SK-N-MC (cell line): ENCODE measurements around the gene SSC5D.

Experiments used
- DNase-seq: peaks from one replicate; pipeline ENCODE4 v3.0.0-alpha.2; 2011; ENCODE audit warnings: low read depth, low spot score
- H3K27ac ChIP-seq: fragments of 200-600 bp; sonication (generic); 2 replicates; pipeline ENCODE4 v1.5.1; 2016; ENCODE audit warnings: mixed run types
- H3K36me3 ChIP-seq: fragments of 200-600 bp; sonication (generic); 2 replicates; pipeline ENCODE4 v1.6.1; 2017; ENCODE audit warnings: antibody characterized with exemption, low read length, mixed read lengths; ENCODE audit not compliant: insufficient read depth
- H3K4me3 ChIP-seq: fragments of 200-600 bp; sonication (generic); 2 replicates; pipeline ENCODE4 v1.5.1; 2016
- H3K9ac ChIP-seq: fragments of 200-600 bp; sonication (generic); 2 replicates; pipeline ENCODE4 v1.8.0; 2017; ENCODE audit warnings: mixed run types, mixed read lengths; ENCODE audit not compliant: insufficient read length
- H3K9me3 ChIP-seq: fragments of 200-600 bp; sonication (generic); 2 replicates; pipeline ENCODE4 v1.6.1; 2017; ENCODE audit warnings: low read depth, mild to moderate bottlenecking, antibody characterized with exemption, low read length, moderate library complexity, mixed read lengths
- EZH2 ChIP-seq: fragments of 200-600 bp; sonication (generic); IDR thresholded peaks from one replicate; pipeline ENCODE4 v1.6.1; 2017; ENCODE audit warnings: antibody characterized with exemption
- FOXP2 ChIP-seq: optimal IDR thresholded peaks from 2 replicates; pipeline ENCODE3; 2011; ENCODE audit warnings: mild to moderate bottlenecking, moderate library complexity; ENCODE audit not compliant: insufficient read depth; ENCODE audit errors: extremely low read length, control extremely low read depth
- POLR2AphosphoS5 ChIP-seq: IDR thresholded peaks from 2 replicates; pipeline ENCODE4 v1.6.1; 2012; ENCODE audit warnings: mild to moderate bottlenecking, low read depth, low read length, borderline replicate concordance

SSC5D gene

GRCh38 chr19:55459950-55460657 is 28.1 kb upstream of the SSC5D start:
- no peaks in the 10 kb centered on the region for H3K36me3 ChIP-seq
- peak overlapping the region; percentile 89 for H3K4me3 ChIP-seq
- H3K9ac ChIP-seq: peak overlapping the region; percentile 32
- H3K27ac ChIP-seq: peak overlapping the region; percentile 78
- TF ChIP-seq EZH2 (no peak), POLR2AphosphoS5 (no peak), FOXP2 (no peak)
- DNase-seq: no peak
- no peaks in the 10 kb centered on the region for H3K9me3 ChIP-seq

DNA sequence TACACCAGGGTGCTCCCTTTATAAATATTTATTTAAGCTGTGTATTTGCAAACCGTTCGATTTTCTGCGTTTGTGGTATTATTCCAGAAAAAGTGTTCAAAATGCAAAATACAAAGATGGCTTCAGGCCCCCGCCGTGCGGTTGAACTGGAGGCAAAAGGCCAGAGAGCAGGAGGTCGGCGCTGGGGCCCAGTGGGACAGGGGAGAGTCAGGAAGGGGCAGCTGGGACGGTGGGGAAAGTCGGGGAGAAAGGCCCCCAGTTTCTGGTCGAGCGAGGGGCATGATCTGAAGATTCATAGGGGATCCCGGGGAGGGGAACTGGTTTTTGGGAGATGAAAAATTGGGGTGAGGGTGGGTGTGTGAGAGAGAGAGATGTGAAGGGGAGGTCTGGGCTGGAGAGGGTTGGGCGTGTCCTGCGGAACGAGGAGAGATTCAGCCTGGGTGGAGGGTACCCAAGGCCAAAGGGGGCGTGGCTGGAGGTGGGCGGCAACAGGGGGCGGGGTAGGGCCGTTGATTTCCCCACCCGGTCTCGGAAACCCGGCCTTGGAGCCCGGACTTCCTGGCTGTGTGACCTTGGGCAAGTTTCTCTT is 27.5 kb upstream of the SSC5D start:
- no peaks in the 10 kb centered on the region for H3K9me3 ChIP-seq
- TF ChIP-seq FOXP2: no peak
- TF ChIP-seq EZH2: no peak
- no peak for TF ChIP-seq POLR2AphosphoS5
- H3K36me3 ChIP-seq: no peaks in the 10 kb centered on the region
- H3K9ac ChIP-seq: peak overlapping the region; percentile 91
- no peak for DNase-seq
- peak overlapping the region; percentile 89 for H3K4me3 ChIP-seq
- peak overlapping the region; percentile 85 for H3K27ac ChIP-seq

DNA sequence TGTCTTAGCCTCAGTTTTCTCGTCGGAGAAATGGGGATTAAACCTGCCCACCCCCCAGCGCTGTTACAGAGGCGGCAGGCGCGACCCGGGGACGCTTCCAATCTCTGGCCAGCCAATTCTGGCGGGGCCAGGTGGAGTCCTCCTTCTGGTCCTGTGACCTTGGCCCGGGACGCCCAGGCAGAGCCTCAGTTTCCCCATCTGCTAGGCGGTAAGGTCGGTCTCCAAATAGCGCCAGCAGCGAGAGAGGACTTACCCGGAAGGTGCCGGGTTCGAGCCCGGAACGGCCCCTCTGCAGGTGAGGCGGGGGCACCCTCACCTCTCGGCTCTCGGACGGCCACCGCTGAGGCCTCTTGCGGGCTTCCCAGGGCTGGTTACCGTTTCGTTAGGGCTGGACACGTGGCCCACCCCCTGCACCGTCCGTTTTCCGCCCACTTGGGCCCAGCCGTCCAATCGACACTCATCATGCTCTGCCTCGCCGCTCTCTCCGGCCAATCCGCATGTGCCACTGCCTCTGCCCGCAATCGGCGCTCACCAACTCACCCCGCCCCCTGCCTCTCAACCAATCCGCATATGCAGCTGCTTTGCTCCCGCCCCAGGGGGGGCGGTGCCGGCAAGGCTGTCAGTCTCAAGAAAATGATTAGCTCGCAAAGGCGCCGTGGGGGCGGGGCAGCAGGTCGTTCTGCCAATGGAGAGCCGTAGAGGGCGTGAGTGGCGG is 26.8 kb upstream of the SSC5D start, which contains the start of gene ISOC2:
TSS of gene ISOC2 (minus strand) at position 384 of the 715 bp plus-strand sequence. CDS start 5,156 bp downstream, outside the sequence.
- Histone ChIP-seq H3K27ac (peak within 1 kb of the TSS; percentile 85), H3K4me3 (peak within 1 kb of the TSS; percentile 89), H3K9ac (peak within 1 kb of the TSS; percentile 91), H3K9me3 (no peaks in the 10 kb centered on the region), H3K36me3 (no peaks in the 10 kb centered on the region)
- peak; percentile 96 for DNase-seq
- TF ChIP-seq EZH2 (no peak), FOXP2 (no peak), POLR2AphosphoS5 (peak; percentile 46; the same call in 1 of the 2 replicates)

GRCh38 chr19:55461974-55462626 is 26.1 kb upstream of the SSC5D start:
- Histone ChIP-seq H3K36me3 (no peaks in the 10 kb centered on the region), H3K9me3 (no peaks in the 10 kb centered on the region), H3K4me3 (peak overlapping the region; percentile 89), H3K27ac (no peak overlapping the region), H3K9ac (peak overlapping the region; percentile 25)
- DNase-seq: no peak
- no peak for TF ChIP-seq FOXP2
- TF ChIP-seq EZH2: no peak
- peak; percentile 38; the same call in 1 of the 2 replicates for TF ChIP-seq POLR2AphosphoS5

DNA sequence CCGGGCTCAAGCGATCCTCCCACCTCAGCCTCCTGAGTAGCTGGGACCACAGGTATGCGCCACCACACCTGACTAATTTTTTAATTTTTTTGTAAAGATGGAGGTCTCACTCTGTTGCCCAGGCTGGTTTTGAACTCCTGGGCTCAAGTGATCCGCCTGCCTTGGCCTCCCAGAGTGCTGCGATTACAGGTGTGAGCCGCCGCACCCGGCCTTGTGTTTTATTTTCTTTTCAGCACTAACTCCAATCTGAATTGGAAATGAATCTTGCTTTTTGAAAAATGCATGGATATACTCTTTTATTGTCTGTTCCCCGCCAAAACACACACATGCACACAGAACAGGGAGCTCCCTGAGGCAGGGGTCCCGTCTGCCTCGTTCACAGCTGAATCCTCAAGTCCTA is 25.5 kb upstream of the SSC5D start:
- DNase-seq: no peak
- no peak overlapping the region for H3K27ac ChIP-seq
- H3K4me3 ChIP-seq: no peak overlapping the region
- no peaks in the 10 kb centered on the region for H3K36me3 ChIP-seq
- H3K9ac ChIP-seq: no peak overlapping the region
- H3K9me3 ChIP-seq: no peaks in the 10 kb centered on the region
- TF ChIP-seq FOXP2 (no peak), EZH2 (no peak), POLR2AphosphoS5 (no peak)

DNA sequence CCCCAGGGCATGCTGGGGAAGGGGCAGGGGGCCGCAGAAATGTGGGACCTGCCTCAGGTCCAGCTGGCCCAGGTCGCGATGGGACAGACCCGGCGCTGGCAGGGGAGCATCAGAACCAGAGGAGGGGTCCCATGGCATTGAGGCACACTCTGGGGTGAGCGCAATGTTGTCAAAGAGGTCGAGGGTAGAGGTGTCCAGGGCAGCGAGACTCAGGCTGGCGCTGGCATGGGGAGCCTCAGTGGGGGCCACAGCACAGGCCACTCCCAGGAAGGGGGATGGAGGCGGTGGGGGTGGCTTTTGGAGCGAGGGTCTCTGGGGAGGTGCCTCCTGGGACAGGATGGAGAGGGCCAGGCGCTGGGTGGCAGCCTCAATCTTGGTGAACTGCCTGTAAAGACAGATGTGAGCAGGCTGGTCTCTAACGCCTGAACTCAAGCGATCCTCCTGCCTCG is 24.6 kb upstream of the SSC5D start:
- TF ChIP-seq EZH2 (no peak), POLR2AphosphoS5 (no peak), FOXP2 (no peak)
- no peak overlapping the region for H3K9ac ChIP-seq
- no peaks in the 10 kb centered on the region for H3K9me3 ChIP-seq
- no peak overlapping the region for H3K27ac ChIP-seq
- no peaks in the 10 kb centered on the region for H3K36me3 ChIP-seq
- H3K4me3 ChIP-seq: no peak overlapping the region
- DNase-seq: no peak

DNA sequence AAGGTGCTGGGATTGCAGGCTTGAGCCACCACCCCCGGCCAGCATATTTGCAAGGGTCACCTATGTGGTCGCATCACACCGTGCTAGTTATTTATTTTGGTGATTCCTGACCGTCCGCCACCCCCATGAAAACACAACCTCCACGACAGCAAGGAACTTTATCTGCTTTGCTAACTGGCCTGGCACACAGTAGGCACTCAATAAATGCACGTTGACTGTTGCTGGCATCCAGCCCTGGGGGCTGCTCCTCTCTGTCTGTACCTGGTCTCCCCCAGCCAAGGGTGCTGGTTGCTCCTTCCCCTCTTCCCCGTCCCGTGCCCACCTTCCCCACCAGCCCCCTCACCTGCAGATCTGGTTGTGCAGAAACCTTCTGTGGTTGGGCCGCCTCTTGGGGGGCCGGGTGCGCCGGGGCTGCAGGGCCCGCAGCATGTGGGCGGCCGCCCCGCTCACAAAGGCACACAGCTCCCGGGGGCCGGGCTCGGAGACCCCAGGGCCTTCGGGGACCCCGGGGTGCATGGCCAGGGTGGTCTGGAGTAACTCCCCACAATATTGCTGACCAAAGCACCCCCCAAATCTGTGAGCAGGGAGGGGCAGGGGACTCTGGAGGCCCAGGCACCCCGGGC is 24.1 kb upstream of the SSC5D start:
- Histone ChIP-seq H3K36me3 (no peaks in the 10 kb centered on the region), H3K9ac (no peak overlapping the region), H3K9me3 (no peaks in the 10 kb centered on the region), H3K27ac (no peak overlapping the region), H3K4me3 (no peak overlapping the region)
- no peak for DNase-seq
- TF ChIP-seq EZH2 (no peak), POLR2AphosphoS5 (no peak), FOXP2 (no peak)
